UCSD-AML1 (cell line): ENCODE measurements around the gene CCDC51.
"Not testable (repeated sequence)": the region's sequence is repeated elsewhere in the genome, so short reads cannot be mapped to it uniquely, and the experiment has no call there.

Experiments used
- DNase-seq: peaks from one replicate; lab custom pipeline; 2025; ENCODE audit not compliant: unreplicated experiment; lab: John Stamatoyannopoulos, UW

Gene CCDC51

DNA sequence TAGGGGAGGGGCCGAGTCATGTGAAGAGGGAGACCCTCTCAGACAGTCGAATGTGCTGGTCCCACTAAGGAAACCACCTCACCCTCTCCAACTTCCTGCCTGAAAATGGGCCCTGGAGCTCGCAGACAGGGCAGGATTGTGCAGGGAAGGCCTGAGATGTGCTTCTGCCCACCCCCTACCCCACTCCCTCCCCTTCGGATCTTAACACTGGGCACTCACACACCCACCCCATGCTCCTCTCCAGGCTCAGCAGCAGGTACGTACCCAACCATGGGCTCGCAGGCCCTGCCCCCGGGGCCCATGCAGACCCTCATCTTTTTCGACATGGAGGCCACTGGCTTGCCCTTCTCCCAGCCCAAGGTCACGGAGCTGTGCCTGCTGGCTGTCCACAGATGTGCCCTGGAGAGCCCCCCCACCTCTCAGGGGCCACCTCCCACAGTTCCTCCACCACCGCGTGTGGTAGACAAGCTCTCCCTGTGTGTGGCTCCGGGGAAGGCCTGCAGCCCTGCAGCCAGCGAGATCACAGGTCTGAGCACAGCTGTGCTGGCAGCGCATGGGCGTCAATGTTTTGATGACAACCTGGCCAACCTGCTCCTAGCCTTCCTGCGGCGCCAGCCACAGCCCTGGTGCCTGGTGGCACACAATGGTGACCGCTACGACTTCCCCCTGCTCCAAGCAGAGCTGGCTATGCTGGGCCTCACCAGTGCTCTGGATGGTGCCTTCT lies 26.6 kb upstream of the CCDC51 start:
- DNase-seq = no peak

DNA sequence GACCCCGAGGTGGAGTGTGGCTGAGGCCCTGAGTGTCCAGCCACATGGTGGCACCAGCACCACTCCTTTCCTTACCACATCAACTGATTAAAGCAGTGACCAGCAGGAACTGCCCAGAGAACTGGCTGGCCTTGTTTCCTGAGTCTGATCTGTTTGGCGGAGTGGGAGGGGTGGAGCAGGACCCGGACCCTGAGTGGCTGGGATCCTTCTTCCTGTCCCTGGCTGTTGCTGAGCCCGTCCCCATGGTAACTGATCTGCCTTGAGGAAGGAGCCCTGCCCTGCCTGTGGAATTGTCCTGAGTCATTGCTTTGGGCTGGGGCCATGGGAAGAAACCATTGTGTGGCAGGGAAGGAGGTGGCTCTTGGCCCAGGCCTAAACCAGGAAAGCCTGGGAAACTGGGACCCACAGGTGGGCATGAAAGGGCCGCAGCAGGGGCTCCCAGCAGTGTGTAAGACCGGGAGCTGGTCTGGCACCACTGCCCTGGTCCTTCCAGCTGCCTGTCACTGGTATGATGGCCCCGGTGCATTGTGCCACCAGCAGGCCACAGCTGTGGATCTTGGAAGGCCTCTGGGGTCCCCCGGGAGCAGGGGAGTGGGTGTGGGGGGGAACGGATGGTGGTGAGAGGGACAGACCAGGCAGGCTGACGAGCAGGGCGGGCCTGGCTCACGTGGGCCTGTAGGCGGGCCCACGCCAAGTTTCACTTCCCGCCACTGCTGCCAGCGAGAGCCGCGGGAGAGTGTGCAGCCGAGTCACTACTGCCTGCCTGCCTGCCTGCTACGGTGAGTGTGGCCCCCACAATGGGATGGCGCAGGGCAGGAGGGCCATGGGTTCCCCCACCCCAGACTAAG lies 25.8 kb upstream of the CCDC51 start:
- peak; percentile 87 for DNase-seq

DNA sequence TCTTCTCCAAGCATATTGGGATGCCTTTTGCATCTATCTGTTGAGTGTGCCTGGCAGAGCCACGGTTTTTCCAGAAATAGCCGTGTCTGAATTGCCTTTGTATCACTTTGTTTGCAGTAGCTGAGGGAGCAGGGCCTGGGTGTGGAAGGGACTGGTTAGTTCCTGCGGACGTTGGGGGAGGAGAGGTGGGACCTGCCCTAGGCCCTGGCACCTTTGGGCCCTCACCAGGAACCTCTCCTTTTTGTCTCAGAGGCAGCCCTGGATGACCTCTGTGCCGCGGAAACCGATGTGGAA lies 25.3 kb upstream of the CCDC51 start:
- no peak for DNase-seq

DNA sequence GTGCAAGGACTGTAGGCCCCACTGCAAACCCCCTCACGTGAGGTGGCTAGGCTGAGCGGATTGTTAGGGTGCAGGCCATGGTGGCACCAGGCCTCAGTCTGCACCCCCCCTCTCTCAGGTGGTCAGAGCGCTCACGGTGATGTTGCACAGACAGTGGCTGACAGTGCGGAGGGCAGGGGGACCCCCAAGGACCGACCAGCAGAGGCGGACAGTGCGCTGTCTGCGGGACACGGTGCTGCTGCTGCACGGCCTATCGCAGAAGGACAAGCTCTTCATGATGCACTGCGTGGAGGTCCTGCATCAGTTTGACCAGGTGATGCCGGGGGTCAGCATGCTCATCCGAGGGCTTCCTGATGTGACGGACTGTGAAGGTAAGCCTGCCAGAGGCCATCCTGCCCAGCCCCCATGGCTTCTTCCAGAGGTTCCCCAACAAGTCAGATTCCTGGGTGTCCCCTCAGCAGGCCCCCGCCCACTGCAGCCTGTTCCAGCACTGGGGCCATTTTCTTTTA lies 24.8 kb upstream of the CCDC51 start:
- DNase-seq = no peak

DNA sequence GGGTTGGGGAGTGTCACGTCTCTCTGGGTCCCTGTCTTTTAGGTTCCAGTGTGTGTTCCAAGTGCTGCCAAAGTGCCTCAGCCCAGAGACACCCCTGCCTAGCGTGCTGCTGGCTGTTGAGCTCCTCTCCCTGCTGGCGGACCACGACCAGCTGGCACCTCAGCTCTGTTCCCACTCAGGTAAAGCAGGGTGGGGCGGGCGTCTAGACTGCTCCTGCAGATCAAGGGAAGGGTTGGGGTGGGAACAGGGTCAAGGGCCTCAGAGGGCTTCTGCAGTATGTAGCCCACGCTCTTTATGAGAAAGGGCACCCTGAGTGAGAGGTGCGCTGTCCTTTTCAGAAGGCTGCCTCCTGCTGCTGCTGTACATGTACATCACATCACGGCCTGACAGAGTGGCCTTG lies 23.8 kb upstream of the CCDC51 start:
- no peak for DNase-seq

DNA sequence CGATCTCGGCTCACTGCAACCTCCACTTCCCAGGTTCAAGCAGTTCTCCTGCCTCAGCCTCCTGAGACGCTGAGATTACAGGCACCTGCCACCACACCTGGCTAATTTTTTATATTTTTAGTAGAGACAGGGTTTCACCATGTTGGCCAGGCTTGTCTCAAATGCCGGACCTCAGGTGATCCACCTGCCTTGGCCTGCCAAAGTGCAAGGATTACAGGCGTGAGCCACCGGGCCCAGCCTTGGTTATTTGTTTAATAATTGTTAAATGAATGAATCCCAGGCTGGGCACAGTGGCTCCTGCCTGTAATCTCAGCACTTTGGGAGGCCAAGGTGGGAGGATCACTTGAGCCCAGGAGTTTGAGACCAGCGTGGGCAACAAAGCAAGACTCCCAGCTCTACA lies 21.8 kb upstream of the CCDC51 start:
- DNase-seq = not testable (repeated sequence)

DNA sequence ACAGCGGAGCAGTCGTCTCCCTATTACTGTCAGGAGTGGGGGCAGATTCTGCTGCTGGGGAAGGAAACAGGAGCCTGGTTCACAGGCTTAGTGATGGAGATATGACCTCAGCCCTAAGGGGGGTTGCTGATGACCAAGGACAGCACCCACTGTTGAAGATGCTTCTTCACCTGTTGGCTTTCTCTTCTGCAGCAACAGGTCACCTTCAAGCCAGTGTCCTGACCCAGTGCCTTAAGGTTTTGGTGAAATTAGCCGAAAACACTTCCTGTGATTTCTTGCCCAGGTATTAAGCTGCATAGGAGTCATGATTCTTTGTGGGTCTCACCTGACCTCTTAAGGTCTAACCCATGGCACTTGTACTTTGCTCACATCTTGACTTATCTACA lies 20.6 kb upstream of the CCDC51 start:
- no peak for DNase-seq

DNA sequence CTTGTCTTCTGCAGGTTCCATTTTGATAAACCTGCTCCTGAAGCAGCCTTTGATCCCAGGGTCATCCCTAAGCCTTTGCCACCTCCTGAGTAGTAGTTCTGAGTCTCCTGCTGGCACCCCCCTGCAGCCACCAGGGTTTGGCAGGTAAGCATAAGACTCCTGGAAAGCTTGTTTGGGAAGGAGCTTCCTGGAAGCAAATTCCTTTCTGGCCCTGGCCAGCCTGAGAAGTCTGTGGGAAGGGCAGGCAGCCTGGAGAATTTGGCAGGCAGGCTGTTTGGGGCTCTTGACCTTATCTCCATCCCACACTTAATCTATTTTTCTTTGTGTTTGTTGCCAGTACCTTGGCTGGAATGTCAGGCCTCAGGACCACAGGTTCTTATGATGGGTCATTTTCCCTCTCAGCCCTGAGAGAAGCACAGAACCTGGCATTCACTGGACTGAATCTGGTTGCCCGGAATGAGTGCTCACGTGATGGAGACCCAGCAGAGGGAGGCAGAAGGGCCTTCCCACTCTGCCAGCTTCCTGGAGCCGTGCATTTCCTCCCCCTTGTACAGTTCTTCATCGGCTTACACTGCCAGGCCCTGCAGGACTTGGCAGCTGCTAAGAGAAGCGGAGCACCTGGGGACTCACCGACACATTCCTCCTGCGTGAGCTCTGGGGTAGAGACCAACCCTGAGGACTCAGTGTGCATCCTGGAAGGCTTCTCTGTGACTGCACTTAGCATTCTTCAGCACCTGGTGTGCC lies 20.0 kb upstream of the CCDC51 start:
- DNase-seq = no peak

DNA sequence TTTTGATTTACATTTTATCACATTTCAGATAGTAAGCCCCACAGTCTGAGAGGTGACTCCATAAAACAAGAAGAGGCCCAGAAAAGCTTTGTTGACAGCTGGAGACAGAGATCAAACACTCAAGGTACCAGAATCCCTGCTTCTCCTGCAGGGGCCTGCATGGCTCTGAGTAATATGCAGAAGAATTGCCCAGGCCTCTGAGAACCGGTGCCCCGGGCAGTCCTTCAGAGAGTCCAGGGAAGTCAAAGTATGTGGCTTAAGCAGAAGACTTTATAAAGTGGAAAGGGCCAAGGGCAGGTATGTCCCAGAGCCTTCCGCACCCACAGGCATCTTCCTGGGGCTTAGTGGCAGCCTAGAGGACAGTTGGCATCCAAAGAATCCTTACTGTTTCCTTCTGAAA lies 19.4 kb upstream of the CCDC51 start:
- no peak for DNase-seq

DNA sequence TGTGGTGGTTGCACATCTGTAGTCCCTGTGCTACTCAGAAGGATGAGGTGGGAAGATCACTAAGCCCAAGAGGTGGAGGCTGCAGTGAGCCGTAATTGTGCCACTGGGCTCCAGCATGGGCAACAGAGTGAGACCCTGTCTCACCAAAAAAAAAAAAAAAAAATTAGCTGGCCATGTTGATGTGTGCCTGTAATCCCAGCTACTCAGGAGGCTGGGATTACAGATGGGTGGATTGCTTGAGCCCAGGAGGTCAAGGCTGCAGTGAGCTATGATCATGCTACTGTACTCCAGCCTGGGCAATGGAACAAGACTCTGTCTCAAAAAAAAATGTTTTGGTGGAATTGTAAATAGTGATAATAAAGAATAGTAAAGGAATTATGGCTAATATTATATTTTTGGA lies 16.5 kb upstream of the CCDC51 start:
- DNase-seq = no peak

DNA sequence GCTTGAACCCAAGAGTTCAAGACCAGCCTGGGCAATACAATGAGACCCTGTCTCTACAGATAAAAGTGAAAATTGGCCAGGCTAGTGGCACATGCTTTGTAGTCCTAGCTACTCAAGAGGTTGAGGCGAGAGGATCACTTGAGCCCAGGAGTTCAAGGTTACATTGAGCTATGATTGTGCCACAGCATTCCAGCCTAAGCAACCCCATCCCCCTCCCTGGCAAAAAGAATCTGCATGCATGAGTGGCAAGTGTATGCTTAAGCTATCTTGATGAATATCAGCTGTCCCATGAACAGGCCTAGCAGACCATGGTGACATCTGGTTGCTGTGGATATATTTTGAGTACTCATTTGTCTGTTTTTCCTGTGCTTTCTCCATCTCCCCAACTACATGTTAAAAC lies 11.4 kb upstream of the CCDC51 start:
- no peak for DNase-seq

DNA sequence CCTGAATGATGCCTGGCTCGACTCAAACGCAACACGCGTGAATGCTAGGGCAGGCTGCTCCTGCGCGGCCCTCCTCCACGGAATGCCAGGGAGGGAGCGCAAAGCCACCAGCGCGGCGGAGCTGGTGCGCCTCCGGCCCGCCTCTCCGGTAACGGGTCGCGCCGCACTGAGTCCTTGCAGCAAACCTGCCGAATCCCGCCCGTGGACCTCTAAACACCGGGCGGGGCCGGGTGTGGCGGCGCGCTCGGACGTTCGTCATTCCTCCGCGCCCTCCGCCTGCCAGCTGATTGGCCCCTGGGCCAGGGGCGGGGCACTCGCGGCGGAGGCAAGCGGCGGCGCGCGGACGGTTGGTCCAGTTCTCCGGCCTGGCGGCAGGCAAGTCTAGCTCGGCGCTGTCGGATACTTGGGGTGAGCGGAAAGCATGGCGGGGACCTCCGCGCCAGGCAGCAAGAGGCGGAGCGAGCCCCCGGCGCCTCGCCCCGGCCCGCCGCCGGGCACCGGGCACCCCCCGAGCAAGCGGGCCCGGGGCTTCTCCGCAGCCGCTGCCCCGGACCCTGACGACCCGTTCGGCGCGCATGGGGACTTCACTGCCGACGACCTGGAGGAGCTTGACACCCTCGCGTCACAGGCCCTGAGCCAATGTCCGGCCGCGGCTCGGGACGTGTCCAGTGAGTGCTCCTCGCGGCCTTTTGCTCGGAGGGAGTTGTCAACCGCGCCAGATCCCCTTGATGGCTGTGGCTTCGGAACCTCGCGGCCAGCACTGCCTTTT lies 6.7 kb upstream of the CCDC51 start, which contains the start of gene ATRIP:
Gene ATRIP (plus strand): TSS at position 313 of the 769 bp plus-strand sequence. CDS start 109 bp downstream, at position 422.
- DNase-seq = peak; percentile 88

DNA sequence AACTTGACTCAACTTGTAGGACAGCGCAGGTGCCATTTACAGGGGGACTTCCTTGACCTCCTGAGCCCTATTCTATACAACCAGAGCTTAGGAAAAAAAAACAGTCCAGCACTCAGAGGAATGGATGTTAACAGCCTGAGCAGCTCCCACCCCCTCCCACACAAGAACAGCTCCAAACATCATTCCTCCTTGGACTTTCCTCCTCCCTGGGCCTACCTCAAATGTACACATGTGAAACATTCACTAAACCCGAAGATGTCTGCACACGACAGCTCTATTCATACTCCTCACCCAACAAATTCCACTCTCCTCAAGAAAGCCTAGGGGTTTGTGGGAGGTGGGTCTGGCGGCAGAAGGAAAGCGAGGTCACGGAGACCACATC lies 6.1 kb upstream of the CCDC51 start:
- no peak for DNase-seq

DNA sequence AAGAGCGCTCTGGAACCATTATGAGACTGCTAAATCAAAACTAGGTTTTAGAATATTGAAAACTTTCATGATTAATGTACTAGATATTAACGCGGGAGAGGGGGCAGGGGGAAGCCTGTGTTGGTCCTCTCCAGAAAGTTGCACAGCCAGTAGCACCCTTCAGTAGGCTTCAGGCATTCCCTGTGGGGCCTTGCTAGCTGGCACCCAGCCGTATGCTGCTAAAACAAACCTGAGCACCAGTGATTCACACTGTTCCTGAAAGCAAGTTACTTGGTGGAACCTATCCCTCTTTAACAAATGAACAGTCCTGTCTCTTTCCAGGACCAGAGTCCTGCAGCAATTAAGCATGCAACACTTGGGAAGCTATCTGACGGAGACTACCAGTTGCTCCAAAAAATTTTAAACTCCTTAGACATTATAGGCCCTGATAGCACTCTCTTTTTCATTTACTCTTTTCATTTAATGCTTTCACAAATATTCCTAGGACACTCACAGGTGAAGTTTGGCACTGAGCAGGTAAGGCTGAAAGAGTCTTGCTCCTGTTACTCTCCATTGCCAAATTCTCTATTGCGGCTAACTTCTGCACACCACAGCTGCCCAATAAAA lies 5.5 kb upstream of the CCDC51 start:
- DNase-seq = no peak

DNA sequence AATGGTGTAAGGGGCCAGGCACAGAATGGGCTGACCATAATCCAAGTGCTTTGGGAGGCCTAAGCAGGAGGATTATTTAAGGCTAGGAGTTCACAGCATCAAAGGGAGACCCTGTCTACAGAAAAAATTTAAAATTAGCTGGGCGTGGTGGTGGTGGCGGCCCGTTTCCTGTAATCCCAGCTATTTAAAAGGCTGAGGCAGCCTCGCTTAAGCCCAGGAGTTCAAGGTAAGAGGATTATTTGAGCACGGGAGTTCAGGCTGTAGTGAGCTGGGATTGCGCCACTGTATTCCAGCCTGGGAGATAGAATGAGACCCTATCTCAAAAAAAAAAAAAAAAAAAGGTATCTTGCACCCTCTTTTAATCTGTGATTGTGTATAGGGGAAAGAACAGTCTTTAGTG lies 2.0 kb upstream of the CCDC51 start:
- DNase-seq = no peak

DNA sequence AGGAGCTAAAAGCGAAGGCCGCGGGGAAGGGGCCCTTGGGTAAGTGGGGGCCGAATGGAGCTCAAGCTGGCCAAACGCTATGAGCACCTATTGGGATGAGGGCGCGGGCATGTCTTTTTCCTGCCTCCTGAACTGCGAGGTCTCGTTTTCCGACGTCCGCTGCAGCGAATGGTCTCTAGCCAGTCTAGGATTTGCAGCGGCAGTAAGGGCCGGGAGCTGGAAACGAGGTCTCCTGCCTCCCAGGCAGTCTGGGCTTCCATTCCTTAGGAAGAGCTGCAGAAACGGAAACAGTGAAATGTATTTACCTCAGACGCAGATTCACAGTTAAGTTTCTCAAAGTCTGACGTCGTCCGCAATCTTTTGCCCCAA lies 655 bp upstream of the CCDC51 start:
- no peak for DNase-seq

DNA sequence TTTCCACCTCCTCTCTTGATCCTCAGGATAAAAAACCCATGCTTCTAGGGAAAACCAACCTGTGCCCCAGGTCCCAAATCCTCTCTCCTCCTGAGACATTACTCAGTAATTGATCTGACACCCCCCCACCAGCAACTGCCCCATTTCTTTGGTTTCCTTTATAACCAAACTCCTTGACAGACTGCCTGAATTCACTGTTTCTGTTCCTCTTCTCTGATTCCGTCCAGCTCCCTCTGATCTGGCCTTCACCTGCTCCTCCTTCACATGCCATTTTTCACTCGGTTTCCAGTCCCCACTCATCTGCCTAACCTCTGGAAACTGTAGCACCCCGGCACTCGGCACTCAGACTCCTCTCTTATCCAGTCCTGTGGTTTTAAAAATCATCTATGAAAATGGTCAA lies 2.1 kb downstream of the CCDC51 start:
- DNase-seq = no peak

DNA sequence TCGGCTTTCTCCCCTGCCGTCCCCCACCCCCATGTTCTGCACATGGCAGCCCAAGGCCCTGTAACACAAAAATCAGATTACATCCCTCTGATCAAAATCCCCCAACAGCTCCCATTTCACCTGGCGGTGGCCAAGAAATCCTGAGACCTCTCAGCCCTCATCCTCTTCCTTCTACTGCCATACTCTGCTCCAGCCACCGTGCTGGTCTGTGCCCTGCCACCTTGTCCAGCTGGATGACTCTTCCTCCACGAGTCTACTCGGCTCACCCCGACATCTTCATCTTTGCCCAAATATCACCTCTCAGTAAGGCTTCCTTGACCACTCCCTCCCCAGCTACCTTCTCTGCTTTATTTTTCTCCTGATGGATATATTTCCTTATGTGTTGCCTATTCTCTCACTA lies 3.1 kb downstream of the CCDC51 start:
- DNase-seq = no peak

DNA sequence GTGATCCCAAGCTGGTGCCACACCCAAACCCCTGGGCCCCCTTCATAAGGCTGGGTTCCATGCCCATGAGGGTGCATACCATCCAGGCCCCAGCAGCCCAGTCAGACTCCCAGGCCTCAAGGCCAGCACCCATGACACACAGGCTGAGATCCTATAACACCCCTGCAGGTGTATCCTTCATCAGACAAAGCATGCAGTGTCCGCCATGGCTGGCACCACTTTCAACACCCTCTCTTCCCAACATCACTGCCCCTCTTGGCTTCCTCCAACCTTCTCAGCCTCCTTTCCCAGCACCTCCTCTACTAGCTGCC lies 3.5 kb downstream of the CCDC51 start:
- no peak for DNase-seq

DNA sequence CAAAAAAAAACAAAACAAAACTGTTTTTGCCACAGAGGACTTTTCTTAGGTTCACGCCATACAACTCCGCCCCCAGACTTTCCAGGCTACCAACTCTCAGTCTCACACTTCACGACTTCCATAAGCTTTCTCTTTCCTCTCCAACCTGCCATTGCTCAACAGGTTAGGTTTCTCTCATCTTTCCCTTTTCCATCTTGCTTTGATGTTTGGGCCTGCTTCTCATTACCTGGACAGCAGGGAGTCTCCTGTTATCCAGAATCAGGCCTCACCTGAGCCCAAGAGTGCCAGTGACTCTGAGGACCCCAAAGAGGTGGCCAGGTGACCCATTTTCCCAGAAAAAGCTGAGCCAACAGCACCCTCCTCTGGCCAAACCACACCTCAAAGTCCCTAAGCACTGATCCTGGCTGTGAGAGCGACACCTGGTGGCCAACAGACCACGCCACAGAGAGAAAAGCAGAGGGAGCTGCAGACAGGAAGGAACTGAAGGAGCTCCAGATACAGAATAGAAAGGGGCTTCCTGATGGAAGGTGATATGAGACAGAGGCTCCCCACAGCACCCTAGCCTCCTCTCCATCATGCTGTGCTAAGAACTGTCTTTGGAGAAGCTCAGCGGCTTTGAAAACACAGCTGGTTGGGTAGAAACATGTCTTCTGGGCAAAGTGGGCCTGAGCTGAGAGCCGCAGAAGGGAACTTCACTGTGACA lies 4.0 kb downstream of the CCDC51 start:
- DNase-seq = peak; percentile 81
